ENCODE results near the gene PKNOX2. TPM values are rescaled to one million over a fixed set of nuclear protein-coding genes. Genes with fewer than 3 reads are reported as not detected.

The PKNOX2 gene
- total and polyA plus RNA-seq, 4 donors, result 0.14 to 0.29 (median 0.24) TPM

DNA sequence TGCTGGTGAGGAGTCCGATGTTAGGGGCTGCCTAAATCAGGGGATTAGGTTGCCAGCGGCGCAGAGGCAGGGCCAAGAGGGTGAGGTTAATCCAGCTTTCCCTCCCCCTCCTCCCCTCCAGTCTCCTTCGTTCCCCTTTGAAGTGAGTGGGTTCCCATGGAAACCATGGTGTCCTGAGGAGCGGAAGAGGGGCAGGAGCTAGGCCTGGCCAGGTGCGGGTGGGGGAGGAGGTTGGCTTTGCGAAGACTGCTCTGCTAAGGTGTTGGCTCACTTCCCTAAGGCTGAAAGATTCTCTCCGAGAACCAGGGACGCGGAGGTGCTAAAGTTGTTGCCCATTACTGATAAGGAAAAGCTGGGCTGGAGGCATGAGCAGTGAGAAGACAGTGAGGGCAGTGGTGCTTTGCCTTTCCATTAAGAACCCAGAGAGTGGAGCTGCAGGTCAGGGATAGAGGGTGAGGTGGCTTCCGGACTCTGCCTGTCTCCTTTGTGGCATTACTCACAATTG, 206.9 kb downstream of the PKNOX2 start (continued):
- TF ChIP-seq, protein P1, sequence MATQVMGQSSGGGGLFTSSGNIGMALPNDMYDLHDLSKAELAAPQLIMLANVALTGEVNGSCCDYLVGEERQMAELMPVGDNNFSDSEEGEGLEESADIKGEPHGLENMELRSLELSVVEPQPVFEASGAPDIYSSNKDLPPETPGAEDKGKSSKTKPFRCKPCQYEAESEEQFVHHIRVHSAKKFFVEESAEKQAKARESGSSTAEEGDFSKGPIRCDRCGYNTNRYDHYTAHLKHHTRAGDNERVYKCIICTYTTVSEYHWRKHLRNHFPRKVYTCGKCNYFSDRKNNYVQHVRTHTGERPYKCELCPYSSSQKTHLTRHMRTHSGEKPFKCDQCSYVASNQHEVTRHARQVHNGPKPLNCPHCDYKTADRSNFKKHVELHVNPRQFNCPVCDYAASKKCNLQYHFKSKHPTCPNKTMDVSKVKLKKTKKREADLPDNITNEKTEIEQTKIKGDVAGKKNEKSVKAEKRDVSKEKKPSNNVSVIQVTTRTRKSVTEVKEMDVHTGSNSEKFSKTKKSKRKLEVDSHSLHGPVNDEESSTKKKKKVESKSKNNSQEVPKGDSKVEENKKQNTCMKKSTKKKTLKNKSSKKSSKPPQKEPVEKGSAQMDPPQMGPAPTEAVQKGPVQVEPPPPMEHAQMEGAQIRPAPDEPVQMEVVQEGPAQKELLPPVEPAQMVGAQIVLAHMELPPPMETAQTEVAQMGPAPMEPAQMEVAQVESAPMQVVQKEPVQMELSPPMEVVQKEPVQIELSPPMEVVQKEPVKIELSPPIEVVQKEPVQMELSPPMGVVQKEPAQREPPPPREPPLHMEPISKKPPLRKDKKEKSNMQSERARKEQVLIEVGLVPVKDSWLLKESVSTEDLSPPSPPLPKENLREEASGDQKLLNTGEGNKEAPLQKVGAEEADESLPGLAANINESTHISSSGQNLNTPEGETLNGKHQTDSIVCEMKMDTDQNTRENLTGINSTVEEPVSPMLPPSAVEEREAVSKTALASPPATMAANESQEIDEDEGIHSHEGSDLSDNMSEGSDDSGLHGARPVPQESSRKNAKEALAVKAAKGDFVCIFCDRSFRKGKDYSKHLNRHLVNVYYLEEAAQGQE (IDR thresholded peaks at IDR 0.05), result no peak
- TF ChIP-seq RXRA (IDR thresholded peaks at IDR 0.05) (no peak), RAD21 (IDR thresholded peaks at IDR 0.05) (no peak), YY1 (IDR thresholded peaks at IDR 0.05) (no peak), EGR1 (IDR thresholded peaks at IDR 0.05; ENCODE audit: low read depth in 2 of 2) (no peak), NR2F2 (IDR thresholded peaks at IDR 0.05) (no peak), HNF4A (conservative IDR thresholded peaks at IDR 0.05) (no peak), SP1 (IDR thresholded peaks at IDR 0.05) (no peak)

DNA sequence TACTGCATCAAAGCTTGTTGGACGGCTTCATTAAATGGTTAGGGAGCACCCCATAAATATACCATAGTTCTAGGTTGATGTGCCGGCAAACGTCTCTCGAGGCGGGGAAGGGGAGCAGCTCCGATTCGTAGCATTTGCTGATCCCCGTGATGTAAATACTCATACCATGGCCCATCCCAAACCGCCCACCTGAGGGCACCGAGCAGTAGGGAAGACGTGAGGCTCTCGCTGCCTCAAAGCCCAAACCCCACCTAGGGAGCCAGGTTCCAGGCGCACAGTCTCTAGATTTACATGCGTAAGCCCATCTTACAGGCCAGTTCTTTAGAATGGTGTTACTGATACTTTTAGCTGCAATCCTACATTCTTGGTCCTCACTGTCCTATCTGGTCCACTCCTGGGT, 207.5 kb downstream of the PKNOX2 start:
- no peak overlapping the region for H3K4me3 ChIP-seq (ENCODE audit: low read depth in 1 of 3, low read length in 3 of 3)
- no peak for DNase-seq (ENCODE audit: low spot score)
- no peaks in the 10 kb centered on the region for H3K4me1 ChIP-seq (ENCODE audit: control insufficient read depth in 4 of 4, insufficient read depth in 4 of 4, low read length in 3 of 4)
- H3K27ac ChIP-seq (ENCODE audit: low read depth in 1 of 2, low read length in 2 of 2), result no peak overlapping the region
- TF ChIP-seq HNF4A (conservative IDR thresholded peaks at IDR 0.05) (no peak), TAF1 (conservative IDR thresholded peaks at IDR 0.05) (no peak)
- TF ChIP-seq, protein P2, sequence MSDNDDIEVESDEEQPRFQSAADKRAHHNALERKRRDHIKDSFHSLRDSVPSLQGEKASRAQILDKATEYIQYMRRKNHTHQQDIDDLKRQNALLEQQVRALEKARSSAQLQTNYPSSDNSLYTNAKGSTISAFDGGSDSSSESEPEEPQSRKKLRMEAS (IDR thresholded peaks at IDR 0.05), result no peak
- 78% methylated on average over 14 of the region's 14 CpGs for WGBS
- no peaks in the 10 kb centered on the region for H3K9me3 ChIP-seq (ENCODE audit: control insufficient read depth in 4 of 4, low read length in 3 of 4)
- H3K9ac ChIP-seq (ENCODE audit: low read depth in 1 of 2, low read length in 2 of 2), result no peak overlapping the region
- H3K27me3 ChIP-seq (ENCODE audit: control insufficient read depth in 4 of 4, insufficient read depth in 4 of 4, low read length in 3 of 4), result peaks cover 0 to 6% (median 0%) of the 10 kb centered on the region in 4 donors
- H3K36me3 ChIP-seq (ENCODE audit: control insufficient read depth in 4 of 4, insufficient read depth in 3 of 4, low read depth in 1 of 4, low read length in 3 of 4), result no peaks in the 10 kb centered on the region

DNA sequence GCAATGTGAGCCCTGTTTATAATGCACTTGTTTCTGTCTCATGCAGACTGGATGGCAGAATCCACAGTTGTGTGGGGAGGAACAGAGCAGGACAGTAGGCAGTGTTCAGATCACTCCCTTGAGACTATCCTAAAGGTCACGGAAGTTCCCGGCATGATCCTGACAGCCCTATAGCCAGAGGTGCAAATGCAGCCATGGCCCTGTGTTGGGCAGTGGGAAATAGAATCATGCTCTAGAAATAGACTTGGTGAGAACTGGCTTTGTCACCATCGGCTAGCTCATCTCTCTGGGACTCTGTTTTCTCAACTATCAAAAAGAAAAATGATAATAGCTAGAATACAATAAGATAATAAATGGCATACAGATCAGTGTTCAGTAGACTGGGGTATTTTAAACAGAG, 208.4 kb downstream of the PKNOX2 start:
- TF ChIP-seq, protein P3, sequence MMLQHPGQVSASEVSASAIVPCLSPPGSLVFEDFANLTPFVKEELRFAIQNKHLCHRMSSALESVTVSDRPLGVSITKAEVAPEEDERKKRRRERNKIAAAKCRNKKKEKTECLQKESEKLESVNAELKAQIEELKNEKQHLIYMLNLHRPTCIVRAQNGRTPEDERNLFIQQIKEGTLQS (IDR thresholded peaks at IDR 0.05), result no peak
- no peak for TF ChIP-seq RAD21 (IDR thresholded peaks at IDR 0.05)
- TF ChIP-seq, protein P4, sequence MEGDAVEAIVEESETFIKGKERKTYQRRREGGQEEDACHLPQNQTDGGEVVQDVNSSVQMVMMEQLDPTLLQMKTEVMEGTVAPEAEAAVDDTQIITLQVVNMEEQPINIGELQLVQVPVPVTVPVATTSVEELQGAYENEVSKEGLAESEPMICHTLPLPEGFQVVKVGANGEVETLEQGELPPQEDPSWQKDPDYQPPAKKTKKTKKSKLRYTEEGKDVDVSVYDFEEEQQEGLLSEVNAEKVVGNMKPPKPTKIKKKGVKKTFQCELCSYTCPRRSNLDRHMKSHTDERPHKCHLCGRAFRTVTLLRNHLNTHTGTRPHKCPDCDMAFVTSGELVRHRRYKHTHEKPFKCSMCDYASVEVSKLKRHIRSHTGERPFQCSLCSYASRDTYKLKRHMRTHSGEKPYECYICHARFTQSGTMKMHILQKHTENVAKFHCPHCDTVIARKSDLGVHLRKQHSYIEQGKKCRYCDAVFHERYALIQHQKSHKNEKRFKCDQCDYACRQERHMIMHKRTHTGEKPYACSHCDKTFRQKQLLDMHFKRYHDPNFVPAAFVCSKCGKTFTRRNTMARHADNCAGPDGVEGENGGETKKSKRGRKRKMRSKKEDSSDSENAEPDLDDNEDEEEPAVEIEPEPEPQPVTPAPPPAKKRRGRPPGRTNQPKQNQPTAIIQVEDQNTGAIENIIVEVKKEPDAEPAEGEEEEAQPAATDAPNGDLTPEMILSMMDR (IDR thresholded peaks at IDR 0.05; ENCODE audit: low read depth, low read length, missing input control), result no peak
- TF ChIP-seq HNF4A (conservative IDR thresholded peaks at IDR 0.05), result no peak
- no peak for TF ChIP-seq EGR1 (IDR thresholded peaks at IDR 0.05; ENCODE audit: low read depth in 2 of 2)
- no peak for TF ChIP-seq FOXA1 (IDR thresholded peaks at IDR 0.05)
- no peak for TF ChIP-seq GABPA (IDR thresholded peaks at IDR 0.05 in 1 of 2, conservative IDR thresholded peaks at IDR 0.05 in 1 of 2)
- TF ChIP-seq YY1 (IDR thresholded peaks at IDR 0.05), result no peak
- TF ChIP-seq HNF4G (IDR thresholded peaks at IDR 0.05), result no peak
- no peak for TF ChIP-seq TAF1 (conservative IDR thresholded peaks at IDR 0.05)
- TF ChIP-seq, protein P5, sequence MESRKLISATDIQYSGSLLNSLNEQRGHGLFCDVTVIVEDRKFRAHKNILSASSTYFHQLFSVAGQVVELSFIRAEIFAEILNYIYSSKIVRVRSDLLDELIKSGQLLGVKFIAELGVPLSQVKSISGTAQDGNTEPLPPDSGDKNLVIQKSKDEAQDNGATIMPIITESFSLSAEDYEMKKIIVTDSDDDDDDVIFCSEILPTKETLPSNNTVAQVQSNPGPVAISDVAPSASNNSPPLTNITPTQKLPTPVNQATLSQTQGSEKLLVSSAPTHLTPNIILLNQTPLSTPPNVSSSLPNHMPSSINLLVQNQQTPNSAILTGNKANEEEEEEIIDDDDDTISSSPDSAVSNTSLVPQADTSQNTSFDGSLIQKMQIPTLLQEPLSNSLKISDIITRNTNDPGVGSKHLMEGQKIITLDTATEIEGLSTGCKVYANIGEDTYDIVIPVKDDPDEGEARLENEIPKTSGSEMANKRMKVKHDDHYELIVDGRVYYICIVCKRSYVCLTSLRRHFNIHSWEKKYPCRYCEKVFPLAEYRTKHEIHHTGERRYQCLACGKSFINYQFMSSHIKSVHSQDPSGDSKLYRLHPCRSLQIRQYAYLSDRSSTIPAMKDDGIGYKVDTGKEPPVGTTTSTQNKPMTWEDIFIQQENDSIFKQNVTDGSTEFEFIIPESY (IDR thresholded peaks at IDR 0.05), result no peak
- no peak for TF ChIP-seq SP1 (IDR thresholded peaks at IDR 0.05)
- TF ChIP-seq NR2F2 (IDR thresholded peaks at IDR 0.05), result no peak
- TF ChIP-seq JUND (IDR thresholded peaks at IDR 0.05), result no peak
- TF ChIP-seq, protein P2 (IDR thresholded peaks at IDR 0.05), result no peak
- no peak for TF ChIP-seq RXRA (IDR thresholded peaks at IDR 0.05)
- TF ChIP-seq FOXA2 (IDR thresholded peaks at IDR 0.05), result no peak
- TF ChIP-seq, protein P1 (IDR thresholded peaks at IDR 0.05), result no peak
- H3K9ac ChIP-seq (ENCODE audit: low read depth in 1 of 2, low read length in 2 of 2), result no peak overlapping the region
- H3K36me3 ChIP-seq (ENCODE audit: control insufficient read depth in 4 of 4, insufficient read depth in 3 of 4, low read depth in 1 of 4, low read length in 3 of 4), result no peaks in the 10 kb centered on the region
- no peak overlapping the region for H3K4me3 ChIP-seq (ENCODE audit: low read depth in 1 of 3, low read length in 3 of 3)
- no peak overlapping the region for H3K27ac ChIP-seq (ENCODE audit: low read depth in 1 of 2, low read length in 2 of 2)
- no peak for DNase-seq (ENCODE audit: low spot score)
- no peaks in the 10 kb centered on the region for H3K9me3 ChIP-seq (ENCODE audit: control insufficient read depth in 4 of 4, low read length in 3 of 4)
- H3K4me1 ChIP-seq (ENCODE audit: control insufficient read depth in 4 of 4, insufficient read depth in 4 of 4, low read length in 3 of 4), result no peaks in the 10 kb centered on the region
- peaks cover 0 to 6% (median 0%) of the 10 kb centered on the region in 4 donors for H3K27me3 ChIP-seq (ENCODE audit: control insufficient read depth in 4 of 4, insufficient read depth in 4 of 4, low read length in 3 of 4)
- WGBS, result 80% methylated on average over 3 of the region's 3 CpGs
